Kidney glomerular epithelial cell (primary cell): ENCODE data around the gene PSME2.

Source experiments
- DNase-seq: peaks from one replicate; lab custom pipeline; 2025; lab: John Stamatoyannopoulos, UW

PSME2 gene

GRCh38 chr14:24093901-24094840, 52.2 kb downstream of the PSME2 start, which contains the start of gene PCK2:
Gene PCK2, plus strand, starts transcription at chr14:24094311. Its CDS starts 95 bp downstream, at chr14:24094406.
- DNase-seq, result peak; percentile 71
